Measurements from ENCODE around the gene GATA6.

Gene GATA6

DNA sequence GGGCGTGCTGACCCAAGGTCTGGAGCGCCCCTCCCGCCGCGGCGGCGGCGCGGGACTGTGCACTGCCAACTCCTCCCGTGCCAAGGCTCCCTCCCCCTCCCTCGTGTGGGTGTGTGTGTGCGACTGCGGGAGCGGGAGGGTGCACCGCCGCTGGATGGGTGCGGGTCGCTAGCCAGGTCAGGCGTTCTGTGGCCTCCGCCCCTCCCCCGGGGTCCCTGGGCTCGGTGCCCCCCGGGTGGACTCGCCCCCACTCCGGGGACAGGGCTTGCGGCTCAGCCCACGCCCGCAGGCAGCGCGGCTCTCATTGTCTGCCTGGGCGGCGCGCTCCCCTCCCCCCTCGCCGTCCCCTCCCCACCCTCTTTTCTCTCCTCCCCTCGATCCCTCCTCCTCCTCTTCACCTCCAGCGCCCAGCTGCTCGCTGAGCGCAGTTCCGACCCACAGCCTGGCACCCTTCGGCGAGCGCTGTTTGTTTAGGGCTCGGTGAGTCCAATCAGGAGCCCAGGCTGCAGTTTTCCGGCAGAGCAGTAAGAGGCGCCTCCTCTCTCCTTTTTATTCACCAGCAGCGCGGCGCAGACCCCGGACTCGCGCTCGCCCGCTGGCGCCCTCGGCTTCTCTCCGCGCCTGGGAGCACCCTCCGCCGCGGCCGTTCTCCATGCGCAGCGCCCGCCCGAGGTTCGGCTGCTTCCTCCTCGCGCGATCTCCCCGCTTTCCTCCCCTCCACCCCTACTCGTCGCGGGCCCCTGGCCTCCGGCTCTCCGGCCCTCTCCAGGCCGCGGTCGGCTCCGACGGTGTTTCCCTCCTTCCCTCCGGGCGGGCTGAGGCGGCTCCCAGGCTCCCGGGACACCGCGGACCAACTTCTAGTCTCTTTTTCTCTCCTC is at the start of gene GATA6:
GATA6 (plus strand) TSS at position 579 of the 878 bp plus-strand sequence. CDS start 1,556 bp downstream, outside the sequence.
- DNase-seq (ENCODE audit: low read depth in 2 of 3, low spot score in 2 of 3): no peak

DNA sequence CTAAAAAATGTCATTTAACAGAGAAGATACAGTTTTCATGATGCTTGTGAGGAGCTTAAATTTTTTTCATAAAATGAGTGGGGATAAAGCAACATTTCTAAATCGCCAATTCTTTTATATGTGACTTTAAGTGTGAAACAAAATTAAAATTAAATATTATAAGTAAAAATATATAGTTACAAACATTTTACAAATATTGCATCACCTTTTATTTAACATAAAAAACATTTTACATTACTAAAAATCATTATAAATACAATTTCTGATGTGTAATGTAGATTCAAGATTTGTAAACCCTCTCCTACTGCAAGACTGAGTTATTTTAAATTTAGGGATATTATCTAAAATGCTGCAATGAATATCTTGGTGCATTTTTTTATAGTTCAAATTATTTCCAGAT is 44.4 kb upstream of the GATA6 start:
- DNase-seq (ENCODE audit: low read depth in 2 of 3, low spot score in 2 of 3): no peak

DNA sequence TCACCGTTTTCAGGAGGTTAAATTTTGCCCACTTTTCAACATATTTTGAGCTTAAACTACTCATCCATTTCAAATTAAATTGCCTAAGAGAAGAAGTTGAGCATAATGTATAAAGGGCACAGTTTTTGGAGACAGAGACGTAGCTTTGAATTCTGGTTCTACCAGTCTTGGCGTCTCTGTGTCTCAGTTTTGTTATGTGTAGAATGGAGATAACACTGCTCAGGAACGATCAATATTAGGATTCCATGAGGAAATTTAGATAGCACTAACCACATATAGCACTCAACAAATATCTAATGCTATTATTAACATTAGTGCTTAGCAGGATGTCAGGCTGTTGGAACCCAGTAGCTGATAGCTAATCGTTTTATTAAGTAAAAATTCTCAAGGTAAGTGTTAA is 40.4 kb upstream of the GATA6 start:
- no peak for DNase-seq (ENCODE audit: low read depth in 2 of 3, low spot score in 2 of 3)

DNA sequence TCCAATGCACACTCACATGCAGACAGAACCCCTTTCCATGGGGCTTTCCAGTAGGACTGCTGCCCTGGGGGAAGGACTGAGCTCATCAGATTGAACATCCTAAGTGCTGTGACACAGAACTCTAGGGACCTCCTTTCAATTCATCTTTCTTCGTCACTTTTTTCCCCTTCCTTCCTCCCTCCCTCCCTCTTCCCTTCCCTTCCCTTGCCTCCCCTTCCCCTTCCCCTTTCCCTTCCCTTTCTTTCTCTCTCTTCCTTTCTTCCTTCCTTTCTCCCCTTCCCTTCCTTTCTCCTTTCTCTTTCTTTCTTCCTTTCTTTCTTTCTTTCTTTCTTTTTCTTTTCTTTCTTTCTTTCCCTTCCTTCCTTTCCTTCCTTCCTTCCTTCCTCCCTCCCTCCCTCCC is 39.6 kb upstream of the GATA6 start:
- no peak for DNase-seq (ENCODE audit: low read depth in 2 of 3, low spot score in 2 of 3)

DNA sequence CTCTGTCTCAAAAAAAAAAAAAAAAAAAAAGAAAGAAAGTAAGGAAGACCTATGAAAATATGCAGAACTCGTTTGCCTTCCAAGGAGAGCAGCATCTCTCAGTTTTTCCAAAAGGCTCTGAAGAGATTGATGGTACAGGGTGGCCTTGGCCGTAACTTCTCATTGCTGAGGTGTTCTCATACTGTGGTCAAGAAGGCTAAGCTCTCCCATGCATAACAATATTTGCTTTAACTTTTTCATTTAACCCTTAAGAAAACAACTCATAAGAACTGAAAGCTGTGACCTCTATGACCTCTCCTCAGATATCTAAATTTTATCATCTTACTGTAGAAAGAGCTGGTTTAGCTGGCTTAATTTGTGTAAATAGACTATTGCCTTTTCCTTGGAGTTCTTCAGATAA is 37.1 kb upstream of the GATA6 start:
- no peak for DNase-seq (ENCODE audit: low read depth in 2 of 3, low spot score in 2 of 3)

DNA sequence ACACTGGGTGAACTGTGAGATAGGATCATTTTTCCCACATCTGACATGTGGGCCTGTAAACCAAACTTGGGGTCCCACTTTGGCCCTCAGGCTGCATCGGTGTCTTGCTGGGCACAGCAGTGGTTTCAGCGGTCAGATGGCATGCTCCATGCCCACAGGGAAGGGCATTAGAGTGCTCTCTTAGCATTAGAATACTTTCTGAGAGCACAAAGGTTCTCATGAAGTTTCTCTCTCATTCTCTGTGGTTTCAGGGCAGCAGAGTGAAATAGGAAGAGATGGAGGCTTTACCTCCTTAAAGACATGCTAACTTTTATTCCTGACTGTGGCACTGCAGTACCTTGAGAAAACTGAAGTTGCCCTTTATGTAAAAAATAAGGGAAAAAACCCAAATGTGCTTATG is 36.6 kb upstream of the GATA6 start:
- DNase-seq (ENCODE audit: low read depth in 2 of 3, low spot score in 2 of 3): no peak

DNA sequence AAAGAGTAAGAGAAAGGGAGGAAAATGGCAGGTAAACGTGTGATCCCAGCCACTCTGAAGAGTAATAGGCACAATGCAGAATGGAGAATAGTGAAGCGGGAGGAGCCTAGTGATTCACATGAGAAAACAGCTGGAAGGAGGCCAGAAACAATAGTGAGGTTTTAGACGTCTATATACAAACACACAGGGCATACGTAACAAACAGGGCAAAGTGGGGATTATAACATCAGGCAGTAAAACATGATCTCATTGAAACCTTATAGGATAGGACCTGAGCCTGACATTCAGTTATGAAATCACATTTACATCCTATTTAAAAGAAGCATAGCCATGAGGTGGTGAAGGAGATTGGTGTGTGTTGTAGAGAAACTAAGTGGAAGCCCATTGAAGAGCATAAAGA is 33.0 kb upstream of the GATA6 start:
- DNase-seq (ENCODE audit: low read depth in 2 of 3, low spot score in 2 of 3): no peak

DNA sequence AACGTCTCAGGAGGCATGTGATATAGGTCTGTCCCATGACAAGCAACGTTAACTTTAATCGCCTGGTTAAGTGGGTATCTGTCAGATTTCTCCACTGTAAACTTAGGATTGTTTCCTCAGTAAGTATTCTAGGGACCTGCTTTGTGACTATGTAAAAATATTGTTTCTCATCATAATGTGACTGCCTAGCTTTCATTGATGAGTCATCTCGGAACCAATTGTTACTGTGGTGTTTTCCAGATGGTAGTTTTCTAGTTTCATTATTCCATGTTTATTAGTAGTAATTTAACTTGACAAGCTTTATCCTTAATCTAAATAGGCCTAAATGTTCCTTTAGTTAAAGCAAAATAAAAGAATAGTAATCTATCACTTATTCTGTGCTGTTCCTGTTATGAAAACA is 28.2 kb upstream of the GATA6 start:
- DNase-seq (ENCODE audit: low read depth in 2 of 3, low spot score in 2 of 3): no peak

DNA sequence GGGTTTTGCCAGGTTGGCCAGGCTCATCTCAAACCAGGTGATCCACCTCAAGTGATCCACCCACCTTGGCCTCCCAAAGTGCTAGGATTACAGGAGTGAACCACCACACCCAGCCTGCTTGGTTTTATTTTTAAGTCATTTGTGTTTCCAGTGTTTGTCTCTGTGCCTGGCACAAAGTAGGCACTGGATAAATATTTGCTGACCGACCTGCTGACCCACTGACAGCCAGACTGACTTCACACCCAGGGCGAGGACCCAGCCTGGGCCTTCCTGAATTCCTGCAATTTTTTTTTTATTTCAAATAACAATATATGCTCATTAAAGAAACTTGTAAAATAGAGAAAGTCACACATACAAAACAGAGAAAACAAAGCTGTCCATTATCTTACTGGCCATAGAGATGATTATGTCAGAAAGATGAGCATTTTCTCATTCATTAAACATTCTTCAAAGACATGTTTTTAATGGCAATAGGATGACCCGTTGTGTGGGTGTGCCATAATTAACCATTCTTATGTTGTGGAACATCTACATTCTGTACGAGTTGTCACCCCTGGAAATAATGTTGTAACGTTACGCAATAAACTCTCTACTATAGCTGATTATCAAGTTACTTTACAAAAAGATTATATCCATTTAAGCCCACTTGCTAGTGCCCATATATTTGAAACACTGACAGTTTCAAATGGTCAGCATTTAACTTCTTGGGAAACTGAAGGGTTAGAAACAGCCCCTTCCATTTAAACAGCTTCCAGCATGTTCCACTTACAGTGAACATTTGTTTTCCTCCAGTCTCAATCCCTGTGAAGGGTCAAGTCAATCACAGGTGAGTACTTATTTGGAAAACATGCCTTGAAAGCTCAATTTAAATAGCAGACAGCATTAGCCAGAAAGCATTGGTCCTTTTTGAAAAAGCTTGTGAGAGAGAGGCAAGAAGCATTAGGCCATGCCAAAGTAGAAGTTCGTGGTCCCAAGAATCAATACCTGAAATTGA is 25.7 kb upstream of the GATA6 start:
- DNase-seq (ENCODE audit: low read depth in 2 of 3, low spot score in 2 of 3): no peak

DNA sequence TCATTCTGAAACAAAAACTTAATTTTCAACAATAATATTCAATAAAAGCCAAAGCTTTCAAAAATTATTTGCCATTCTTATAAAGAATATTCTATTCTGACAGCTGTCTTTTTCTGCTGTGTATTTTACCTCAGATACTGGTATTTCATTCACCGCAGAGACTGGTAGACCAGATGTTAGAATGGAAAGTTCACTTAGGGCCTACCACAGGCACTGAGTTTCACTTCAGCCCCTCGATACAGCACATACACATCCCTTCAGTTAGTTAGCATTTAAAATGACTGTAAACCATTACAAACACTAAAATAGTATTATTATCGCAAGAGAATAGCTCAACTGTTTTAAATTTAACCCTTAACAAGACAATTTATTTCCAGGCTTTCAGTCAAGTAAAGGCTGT is 24.2 kb upstream of the GATA6 start:
- no peak for DNase-seq (ENCODE audit: low read depth in 2 of 3, low spot score in 2 of 3)

DNA sequence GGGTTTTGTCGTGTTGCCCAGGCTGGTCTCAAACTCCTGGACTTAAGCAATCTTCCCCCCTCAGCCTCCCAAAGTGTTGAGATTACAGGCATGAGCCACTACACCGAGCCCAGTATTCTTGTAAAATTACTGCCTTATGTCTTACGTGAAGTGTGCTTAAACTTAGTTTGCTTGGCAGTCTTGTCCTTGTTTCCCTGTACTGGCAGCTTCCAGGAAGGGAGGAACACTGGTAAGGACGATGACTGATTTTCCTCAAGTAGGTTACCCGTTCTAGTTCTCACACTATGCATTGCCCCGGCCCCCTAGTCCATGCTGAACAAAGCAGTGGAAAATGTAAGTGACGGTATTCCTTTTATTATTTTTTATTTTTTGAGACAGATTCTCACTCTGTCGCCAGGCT is 19.7 kb upstream of the GATA6 start:
- DNase-seq (ENCODE audit: low read depth in 2 of 3, low spot score in 2 of 3): no peak

DNA sequence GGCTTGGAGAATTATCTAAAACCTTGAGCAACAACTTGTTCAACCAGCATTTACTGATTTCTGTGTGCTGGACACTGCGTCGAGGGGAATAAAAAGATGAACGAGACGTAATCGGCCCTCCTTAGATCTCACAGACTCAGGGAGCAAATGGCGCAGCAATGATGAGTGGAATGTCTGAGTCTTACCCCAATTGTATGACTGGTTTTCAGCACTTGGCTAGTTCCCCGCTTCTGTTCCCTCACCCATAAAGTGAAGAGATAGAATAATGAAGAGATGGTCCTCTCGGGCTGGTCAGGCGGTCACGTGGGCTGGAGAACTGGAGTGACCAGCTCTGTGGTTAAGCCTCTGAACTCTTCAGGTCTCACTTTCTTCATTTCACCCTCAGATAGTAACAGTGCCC is 17.3 kb upstream of the GATA6 start:
- DNase-seq (ENCODE audit: low read depth in 2 of 3, low spot score in 2 of 3): no peak

DNA sequence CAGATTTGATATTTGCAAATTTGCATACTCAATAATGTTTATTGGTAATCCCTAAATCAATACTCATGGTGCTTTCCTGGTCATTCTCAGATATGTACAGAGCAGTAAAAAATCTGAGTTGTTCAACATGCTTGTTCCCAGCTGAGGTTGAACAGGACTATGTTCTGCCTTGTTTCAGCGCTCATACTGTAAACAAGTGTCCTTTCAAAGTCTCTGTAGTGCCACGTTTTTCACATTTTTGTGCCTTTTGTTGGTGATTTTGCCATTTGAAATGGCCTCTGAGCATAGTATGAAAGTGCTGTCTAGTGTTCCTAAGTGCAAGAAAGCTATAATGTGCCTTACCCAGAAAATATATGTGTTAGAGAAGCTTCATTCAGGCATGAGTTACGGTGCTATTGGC is 16.0 kb upstream of the GATA6 start:
- DNase-seq (ENCODE audit: low read depth in 2 of 3, low spot score in 2 of 3): no peak

DNA sequence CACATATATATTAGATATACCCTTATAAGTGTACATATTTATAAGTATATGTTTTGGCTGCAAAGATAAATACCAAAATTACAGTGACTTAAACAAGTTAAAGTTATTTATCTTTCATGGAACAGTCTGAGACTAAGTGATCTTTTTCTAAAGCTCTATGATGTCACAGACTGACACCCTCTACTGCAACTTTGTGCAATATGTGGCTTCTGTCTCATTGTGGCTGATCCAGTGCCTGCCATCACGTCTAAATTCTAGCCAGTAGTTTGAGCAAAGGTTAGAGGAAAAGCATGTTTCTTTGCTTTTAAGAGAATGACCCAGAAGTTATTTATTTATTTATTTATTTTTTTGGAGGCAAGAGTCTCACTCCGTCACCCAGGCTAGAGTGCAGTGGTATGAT is 13.8 kb upstream of the GATA6 start:
- DNase-seq (ENCODE audit: low read depth in 2 of 3, low spot score in 2 of 3): no peak

DNA sequence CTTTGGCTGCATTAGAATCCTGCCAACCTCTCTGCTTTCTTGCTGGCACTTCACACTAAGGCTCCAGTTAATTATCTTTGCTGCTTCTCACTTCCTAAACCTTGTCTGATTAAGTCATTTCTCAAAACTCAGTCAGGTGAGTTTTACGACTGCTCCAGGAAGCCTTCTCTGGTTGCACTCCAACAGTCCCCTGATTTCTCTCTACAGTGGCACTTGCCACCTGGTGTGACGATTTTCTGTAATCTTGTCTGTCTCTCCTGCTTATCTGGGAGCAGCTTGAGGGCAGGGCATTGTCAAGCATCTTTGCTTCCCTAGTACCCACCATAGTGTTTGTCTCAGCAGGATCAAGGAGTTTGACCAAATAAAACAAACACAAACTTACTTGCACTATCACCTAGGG is 10.4 kb upstream of the GATA6 start:
- DNase-seq (ENCODE audit: low read depth in 2 of 3, low spot score in 2 of 3): no peak

DNA sequence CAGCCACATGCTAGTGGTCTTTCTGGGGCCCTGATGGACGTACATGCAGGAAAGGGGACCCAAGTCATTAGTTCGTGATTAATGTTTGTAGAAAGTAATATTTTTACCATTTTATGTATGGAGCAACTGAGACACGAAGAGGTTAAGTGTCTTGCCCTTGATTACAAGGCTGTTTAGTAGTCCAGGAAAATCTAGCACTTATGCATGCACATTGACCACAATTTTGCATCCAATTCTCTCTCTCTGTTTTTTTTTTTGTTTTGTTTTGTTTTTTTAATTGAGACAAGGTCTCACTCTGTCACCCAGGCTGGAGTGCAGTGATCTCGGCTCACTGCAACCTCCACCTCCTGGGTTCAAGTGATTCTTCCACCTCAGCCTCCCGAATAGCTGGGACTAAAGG is 8.3 kb upstream of the GATA6 start:
- DNase-seq (ENCODE audit: low read depth in 2 of 3, low spot score in 2 of 3): no peak

DNA sequence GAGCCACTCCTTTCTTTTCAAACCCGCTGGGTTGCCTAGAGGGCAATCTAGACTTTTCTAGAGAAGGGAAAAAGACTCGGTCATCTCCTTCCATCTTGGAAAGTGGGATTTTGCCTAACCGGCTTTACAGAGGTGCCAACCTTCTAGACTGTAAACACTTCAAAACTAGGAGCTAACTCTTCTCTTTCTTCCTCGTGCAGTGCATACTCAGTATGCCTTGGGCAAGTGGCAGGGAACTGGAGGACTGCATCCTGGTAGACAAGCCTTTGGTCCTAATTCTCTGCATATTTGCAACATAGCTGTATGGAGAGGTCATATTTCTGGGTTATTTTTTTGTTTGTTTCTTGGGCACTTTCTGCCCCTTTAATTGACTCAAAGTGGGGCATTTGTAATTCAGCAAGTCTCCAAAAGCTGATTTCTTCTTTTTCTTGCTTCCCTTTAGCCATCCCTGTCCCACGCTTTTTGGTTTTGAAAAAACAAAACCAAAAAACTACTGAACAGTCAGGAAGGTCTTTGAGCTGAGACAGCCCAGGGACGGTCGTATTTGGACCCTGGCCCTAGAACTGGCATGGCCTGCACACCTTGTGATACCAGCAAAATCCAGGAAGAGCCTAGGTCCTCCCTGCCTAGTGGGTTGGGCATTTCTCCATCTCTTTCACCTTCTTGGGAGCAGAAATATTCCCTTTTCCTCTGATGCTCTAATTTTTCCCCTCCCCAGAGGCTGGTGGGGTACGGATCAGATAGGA is 5.8 kb upstream of the GATA6 start:
- DNase-seq (ENCODE audit: low read depth in 2 of 3, low spot score in 2 of 3): no peak

DNA sequence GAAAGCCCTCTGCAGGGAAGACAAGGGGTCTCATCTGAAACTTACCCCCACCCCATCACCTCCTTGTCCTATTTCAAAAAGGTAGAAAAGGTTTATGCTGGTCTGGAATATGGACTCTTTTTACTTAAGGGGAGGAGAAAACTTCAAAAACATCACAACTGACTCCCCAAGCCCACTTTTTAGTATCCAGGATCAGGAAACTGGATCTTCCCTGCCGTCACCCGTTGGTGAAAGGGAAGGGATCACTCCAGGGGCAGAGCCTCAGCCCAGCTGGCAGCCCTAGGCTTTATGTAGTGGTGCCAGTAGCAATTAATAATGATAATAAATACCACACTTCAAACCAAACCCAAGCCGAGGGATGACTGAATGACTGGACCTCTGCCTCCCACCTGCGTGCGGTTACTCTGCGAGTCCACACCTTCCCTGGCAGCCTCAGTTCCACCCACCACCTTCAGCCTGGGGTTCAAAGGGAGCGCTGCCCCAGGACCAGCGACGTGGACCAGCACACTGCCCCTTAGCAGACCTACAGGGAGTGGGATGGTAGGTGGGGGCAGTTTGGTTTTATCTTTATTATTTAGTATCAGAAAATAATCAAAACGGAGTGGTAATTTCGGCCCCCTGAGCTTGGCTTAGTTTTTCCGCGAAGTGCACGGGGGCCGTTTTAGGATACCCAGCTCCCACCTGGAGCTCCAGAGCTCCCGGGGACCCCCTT is 4.9 kb upstream of the GATA6 start:
- DNase-seq (ENCODE audit: low read depth in 2 of 3, low spot score in 2 of 3): no peak

DNA sequence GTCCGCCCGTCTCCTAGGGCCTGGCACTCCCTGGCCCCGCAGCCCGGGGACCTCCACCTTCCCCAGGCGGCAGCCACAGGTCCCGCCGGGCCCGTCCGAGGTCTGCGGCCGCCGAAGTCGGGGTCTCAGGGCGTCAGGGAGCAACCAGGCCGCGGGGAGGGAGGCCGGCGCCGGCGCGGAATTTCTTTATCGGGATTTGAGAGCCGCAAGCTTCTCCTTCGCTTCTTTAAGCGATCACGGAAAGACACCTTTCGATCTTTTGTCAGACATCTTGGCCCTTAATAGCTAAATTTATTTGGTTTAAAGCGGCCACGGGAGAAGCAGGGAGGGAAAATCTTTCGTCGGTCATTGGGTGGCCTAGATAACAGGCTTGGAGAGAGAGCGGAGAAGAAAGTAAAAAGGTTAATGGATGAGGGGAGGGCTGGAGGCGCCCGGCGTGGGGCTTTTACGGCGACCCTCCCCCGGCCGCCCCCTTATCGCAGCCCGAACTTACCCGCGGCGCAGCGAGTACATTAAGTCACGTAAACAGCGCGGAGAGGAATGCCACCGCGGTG is 4.3 kb upstream of the GATA6 start:
- no peak for DNase-seq (ENCODE audit: low read depth in 2 of 3, low spot score in 2 of 3)

DNA sequence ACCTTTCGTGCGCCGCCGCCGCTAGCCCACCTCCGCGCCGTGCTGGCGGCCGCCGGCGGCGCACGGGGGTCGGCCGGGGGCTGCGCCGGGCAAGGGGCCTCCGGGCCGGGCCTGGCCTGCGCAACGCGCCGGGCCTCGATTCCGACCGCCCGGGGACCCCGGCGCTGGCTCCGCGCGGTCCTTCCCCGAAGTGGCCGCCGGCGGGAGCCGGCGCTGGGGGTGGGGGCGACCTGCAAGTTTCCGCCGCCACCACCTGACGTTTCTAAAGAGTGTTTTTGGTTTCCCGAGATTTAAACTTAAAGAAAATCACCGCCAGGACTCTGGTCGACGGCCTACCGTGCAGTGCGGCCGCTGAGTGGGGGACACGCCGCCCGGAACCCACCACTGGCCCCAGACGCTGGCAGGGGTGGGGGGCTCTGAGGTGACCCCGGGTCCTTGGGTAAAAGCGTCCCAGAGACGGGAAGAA is 3.8 kb upstream of the GATA6 start:
- DNase-seq (ENCODE audit: low read depth in 2 of 3, low spot score in 2 of 3): no peak
